GM20431 (cell line): ENCODE measurements around the gene CD46.

Source experiments
- in situ Hi-C: fragments of 300-500 bp; cut with MseI, MboI; formaldehyde crosslinking; loops from one replicate; pipeline ENCODE4 v1.15.0; 2020; ENCODE audit warnings: low sequenced_read_pairs; ENCODE audit not compliant: unreplicated experiment

Gene CD46

DNA sequence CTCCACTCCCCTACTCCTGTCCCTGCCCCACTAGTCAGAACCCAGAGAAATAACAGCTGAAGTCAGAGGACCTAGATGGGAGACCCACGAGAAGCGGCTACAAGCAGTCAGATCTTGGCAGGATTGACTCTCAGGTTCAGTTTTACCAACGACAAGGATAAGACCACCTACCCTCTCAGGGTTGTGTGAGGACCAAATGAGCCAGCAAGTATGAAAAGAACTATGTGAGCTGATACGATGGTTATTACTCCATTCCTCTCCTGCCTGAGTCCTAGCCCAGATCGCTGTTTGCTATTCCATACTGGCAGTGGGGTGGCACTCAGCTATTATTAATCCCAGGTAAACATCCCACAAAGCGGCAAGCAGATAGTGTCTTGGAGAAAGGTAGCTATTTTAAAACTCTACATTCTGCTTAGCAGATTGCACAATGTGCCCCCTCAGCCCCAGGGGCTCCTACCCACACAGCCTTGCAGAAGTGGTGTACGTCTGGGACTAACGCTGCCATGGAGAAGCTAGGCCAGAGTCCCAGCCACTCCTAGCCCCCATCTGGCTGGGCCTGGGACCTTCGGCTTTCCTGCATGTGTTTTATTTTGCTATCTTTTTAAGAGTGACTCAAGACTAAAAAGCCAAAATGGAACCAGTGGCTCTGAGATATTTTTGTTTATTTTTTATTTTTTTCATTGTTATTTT, 58.9 kb downstream of the CD46 start:
- in situ Hi-C loops, result loop anchor here (25.0 kb wide), 1 partner anchor 152 kb away; no protein-coding TSS in a partner anchor

DNA sequence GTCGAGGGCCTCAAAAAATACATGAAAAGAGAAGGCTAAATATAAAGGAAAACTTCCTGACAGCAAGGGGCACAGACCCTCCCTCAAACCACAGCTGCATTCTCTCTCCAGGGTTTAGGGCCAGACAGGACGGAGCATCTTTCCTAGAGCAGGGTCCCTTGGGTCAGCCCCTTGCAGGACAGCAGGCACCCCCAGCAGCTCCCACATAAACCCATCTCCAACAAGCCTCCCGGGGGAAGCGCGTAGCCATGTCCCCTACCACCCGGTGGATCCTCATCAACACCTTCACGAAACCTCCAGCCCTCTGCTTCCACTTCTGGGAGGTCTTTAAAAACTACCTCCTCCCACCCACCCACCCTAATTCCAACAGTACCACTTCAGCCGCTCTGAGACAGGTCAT, 59.5 kb downstream of the CD46 start:
- in situ Hi-C loops, result loop anchor here (25.0 kb wide), 1 partner anchor 151 kb away; no protein-coding TSS in a partner anchor

DNA sequence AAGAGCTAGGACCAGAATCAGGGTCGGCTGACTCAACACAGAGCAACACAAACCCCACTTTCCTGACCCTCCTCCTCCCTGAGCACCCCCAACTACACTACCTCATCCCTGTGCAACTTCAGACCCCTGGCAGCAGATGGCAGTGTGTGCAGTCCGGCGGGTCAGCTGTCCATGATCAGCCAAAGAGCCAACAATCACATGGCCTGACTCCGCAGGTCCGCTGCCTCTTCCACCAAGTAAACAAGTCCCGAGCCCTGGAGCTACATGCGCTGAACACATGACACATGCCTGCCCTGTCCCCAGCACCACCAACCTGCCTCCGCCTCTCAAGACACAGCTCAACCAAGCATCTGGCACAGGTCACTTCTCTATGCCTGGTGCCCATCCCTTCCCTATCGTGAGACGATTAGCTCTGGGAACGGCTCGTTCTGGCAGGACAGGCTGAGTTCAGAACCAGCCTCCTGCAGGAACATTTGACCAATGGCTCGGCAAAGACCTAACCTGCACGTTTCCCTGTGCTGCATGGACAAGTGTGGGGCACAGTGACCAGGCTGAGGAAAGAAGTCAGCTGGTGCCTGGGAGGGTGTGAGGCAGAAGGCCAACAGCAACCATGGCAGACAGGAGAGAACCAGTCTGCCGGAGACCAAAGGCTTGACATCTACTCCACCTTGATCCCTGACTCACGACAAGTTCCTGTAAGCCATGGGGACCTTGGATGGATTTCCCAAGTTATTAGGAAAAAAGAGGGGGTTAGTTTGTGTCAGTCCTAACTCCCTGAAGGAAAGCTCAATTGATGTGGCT, 60.3 kb downstream of the CD46 start:
- in situ Hi-C loops, result loop anchor here (25.0 kb wide), 1 partner anchor 150 kb away; no protein-coding TSS in a partner anchor

DNA sequence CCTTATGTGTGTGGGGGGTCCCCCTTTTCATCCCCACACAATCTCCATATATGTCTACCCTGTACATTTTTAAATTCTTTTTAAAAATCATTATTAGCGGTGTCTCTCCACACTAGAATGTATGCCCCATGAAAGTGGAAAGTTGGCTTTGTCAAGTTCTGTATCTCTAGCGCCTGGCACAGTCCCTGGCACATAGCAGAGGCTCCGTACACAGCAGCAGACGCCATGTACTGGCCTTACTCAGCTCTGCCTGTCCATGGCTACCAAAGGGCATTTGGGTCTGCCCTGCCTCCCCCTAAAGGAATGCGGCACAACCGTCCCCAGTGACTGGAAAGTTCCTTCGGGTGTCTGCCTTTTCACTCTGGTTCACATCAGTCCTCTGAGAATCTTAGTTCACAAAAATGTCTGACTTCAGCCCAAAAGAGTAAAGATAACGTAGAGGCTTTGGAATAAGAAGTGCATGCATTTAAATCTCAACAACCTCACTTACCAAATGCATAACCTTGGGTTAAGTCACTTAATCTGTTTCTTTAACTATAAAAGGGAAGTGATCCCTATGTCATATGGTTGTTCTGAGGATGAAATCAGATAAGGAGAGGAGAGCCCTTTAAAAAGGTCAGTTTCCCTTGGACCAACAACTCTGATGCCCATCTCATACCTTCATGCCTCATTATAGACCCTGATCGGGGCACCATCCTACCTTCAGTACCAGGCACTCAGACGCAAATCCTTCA, 61.1 kb downstream of the CD46 start:
- in situ Hi-C loops, result loop anchor here (25.0 kb wide), 1 partner anchor 149 kb away; no protein-coding TSS in a partner anchor

DNA sequence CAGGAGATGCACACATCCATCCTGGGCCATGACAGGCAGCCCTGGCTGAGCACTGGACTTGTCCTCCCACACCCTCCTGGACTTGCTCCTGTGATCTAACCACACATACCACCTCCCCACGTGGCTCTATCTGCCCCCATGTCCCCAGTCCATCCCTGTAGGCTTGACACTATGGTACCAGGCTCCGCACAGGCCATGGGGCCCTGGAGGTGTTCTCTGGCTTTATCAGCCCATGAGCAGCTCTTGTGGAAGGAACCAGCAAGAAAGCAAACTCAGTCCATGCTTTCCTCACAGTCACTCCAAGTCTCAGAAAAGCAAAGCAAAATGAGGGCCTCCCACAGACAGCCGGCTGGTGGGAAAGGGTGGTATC, 61.6 kb downstream of the CD46 start:
- in situ Hi-C loops, result loop anchor here (25.0 kb wide), 1 partner anchor 149 kb away; no protein-coding TSS in a partner anchor

DNA sequence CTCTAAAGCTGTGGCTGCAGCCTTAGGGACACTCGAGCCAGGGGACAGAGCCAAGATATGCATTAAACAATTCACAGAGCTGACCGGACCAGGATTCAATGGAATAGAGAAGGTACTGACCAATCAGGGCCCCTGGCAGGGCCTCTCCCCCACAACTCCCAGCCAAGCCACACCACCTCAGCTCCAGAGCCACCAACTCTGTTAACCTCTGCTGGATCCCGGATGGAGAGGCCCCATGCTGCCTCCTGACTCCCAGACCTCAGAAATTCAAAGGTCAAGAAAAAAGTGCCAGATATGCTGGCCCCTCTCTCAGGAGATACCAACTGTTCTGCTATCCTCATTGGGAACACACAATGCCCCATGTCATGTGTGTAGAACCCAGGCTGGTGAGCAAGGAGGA, 62.1 kb downstream of the CD46 start:
- in situ Hi-C loops, result loop anchor here (25.0 kb wide), 1 partner anchor 148 kb away; no protein-coding TSS in a partner anchor

DNA sequence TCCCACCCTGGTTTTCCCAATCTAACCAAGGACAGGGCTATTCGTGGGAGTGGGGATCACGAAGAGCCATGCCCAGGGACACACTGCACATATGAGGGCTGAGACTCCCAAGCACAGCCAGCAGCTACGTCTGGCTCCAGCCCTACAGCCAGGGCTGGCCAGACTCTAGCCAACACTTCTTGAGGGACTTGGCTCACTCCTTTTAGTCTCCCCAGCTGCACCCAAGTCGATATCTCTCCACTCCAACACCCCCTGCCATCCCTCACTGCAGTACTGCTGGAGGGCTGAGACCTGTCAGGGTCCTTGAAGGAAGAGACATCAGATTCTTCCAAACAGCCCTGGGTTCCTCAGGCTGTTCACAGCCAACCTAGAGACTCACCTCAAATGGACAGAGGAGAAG, 62.6 kb downstream of the CD46 start:
- in situ Hi-C loops, result loop anchor here (25.0 kb wide), 1 partner anchor 148 kb away; no protein-coding TSS in a partner anchor

DNA sequence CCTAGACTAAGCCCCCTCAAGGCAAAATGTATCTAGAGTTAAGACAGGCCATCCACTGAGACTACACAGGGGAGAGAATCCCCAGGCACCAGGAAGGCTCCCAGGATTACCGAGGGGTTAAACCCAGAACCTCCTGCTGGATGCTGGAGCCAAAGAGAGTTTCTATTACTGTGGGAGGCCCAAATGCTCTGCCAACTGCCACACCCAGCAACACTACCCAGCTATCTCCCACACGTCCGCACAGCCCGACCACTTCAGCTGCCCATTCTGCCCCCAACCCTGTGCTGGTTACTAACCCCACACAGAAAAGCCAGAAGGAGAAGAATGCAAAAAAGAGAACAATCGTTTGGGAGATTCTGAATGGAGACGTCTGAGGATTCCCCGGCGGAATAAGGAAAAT, 63.6 kb downstream of the CD46 start:
- in situ Hi-C loops, result loop anchor here (25.0 kb wide), 1 partner anchor 147 kb away; no protein-coding TSS in a partner anchor

DNA sequence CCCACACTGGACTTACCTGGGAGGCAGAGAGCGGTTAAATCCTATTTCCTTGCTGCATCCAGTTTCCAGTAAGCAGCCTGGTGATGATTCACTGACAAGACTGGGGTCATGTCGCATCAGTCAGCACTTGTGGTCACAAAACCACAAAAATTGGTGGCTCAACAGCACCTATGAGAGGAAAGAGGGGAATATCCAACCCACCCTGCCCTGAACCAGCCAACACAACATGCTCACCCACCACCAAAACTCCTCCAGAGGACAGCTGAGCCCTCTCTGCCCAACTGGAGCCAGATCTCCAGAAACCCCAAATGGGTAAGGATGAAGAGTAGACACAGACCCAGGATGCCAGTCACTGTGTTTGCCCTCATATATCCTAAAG, 64.0 kb downstream of the CD46 start:
- in situ Hi-C loops, result loop anchor here (25.0 kb wide), 1 partner anchor 146 kb away; no protein-coding TSS in a partner anchor

DNA sequence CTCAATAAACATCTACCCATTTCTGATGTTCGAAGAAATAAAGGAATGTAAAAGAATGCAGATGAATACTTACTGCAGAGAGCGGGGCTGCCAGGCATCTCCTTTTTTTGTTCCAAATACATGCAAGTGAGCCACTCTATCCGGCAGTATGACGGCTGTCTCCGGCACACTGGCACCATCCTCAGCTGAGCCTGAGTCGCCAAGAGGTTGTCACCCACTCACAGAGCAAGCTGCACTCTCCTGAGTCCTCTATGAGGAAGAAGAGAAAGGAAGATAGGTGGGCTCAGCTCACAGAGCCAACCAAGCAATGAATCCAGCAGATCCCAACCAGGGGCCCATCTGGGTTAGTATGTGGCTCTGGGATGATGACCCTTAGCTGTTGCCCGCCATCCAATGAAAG, 65.3 kb downstream of the CD46 start:
- in situ Hi-C loops, result loop anchor here (25.0 kb wide), 1 partner anchor 145 kb away; no protein-coding TSS in a partner anchor

DNA sequence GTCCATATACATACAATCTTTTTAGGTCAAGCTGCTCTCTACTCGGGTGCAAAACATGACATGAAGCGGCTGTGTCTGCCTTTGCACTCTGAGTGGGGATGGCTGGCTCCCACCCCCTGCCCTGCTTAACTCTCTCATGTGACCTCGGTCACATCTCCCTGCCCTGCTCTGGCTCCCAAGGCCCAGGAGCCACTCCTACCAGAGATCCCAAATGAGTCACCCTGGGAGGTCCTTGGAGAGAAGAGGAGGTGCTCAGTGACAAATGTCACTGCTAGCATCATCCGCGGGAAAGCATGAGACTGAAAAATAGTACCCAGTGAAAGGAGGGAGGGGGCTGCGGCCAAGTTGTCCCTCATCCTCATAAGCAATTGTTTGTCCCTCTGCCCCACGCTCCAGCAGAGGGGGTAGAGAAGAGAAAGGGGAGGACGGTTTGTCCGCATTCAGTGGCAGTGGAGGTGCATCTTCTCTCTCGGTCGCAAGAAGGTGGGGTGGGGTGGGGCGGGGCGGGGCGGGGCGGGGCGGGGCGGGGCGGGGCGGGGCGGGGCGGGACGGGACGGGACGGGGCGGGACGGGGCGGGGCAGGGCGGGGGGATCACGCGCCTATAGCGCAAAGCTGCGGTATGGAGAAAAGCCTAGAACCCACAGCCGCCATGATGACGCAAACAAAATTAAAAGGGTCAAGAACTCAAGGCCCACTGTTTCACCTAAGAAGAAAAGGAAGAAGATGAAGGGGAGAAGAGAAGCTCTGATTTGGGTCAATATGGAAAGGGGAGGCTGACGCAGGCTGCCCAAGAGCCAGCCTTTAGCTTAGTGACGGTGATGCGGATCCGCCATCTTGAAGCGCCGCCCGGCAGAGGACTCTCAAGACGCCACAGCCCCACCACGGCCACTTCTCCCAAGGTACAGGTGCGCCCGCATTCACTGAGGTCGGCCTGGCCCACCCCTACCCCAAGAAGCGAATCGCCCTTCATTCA, 66.2 kb downstream of the CD46 start:
- in situ Hi-C loops, result loop anchor here (25.0 kb wide), 1 partner anchor 144 kb away; no protein-coding TSS in a partner anchor

DNA sequence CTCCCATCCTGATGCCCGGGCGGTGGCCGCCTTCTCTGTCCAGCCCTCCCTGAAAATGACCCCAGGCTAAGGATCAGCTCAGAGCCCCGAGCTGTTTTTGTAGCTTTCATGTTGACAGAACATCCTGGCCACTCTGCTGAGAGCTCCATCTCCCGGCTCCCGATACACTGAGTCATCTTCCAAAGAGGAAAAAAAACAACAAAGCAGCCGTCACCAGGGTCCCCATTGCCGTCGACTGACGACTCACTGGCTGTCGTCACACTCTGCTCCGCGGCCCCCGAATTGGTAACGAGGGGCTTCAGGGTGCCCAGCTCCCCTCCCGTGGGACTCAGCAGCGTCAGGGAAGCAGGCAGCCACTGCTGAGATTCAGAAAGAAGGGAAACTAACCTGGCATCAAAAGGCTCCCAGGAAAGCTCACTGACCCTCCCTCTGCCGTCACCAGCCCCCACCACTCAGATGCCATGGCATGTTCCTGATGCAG, 67.2 kb downstream of the CD46 start:
- in situ Hi-C loops, result loop anchor here (25.0 kb wide), 1 partner anchor 143 kb away; no protein-coding TSS in a partner anchor

DNA sequence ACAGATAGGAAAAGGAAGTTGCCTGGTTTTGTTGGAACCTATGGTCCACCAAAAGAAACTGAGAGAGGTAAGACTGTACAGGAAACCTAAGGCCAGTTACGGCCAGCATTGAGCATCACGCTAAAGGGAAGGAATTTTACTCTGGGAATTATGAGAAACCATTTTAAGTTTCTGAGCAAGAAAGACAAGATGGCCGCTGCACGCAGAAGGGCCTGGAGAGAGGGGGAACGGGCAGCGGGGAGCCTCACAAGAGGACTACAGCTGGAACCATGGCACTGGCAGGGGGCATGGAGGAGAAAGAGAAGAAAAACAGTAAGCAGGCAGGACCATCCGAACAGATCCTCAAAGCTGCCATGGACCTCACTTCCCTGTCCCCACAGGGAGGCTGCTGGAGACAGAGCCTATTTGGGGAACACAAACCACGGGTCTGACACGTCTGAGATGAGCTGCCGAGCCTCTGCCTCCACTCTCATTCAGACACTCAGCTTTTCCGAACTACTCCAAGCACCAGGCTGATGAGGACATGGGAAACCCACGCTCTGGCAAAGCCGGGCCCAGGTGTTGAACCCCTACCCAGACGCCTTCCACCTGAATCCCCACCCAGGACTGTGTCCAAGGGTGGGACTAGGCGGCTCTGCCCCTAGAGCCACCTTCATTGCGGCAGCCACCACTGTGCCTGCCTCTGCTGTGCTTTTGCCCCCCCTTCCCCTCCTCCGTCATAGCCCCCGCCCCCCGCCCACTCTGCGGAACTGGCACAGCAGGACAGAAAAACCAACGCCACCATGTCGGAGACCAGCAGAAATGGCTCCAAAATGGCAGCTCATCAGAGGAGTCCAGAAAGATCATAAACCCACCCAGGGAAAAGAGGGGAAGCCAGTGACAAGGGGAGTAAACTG, 69.0 kb downstream of the CD46 start:
- in situ Hi-C loops, result loop anchor here (25.0 kb wide), 1 partner anchor 141 kb away; no protein-coding TSS in a partner anchor

DNA sequence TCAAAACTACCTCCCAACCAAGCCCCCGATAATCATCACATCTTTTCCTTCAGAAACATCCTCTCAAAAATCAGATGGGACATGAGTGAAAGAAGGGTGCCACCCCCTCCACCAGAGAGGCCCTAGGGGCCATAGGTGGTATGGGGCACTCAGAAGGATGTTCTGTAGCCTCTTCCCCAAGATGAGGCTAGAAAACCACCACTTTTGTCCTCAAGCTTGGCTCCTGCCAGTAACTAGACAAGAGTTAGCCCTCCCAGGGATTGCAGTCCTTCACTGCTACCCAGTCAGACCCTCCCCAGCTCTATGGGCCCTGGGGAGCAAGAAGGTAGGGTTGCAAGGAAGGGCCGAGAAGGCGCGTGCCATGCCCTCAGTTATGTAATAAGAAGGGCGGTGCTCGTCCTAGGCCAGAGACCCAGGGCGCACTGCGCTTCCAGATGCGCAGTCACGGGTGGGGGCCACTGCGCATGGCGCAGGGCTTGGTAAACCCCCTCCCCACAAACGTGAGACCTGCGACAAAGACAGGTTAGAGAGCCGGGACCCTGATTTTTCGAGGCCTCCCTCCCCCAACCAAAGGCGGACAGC, 69.7 kb downstream of the CD46 start:
- in situ Hi-C loops, result loop anchor here (25.0 kb wide), 1 partner anchor 141 kb away; no protein-coding TSS in a partner anchor

DNA sequence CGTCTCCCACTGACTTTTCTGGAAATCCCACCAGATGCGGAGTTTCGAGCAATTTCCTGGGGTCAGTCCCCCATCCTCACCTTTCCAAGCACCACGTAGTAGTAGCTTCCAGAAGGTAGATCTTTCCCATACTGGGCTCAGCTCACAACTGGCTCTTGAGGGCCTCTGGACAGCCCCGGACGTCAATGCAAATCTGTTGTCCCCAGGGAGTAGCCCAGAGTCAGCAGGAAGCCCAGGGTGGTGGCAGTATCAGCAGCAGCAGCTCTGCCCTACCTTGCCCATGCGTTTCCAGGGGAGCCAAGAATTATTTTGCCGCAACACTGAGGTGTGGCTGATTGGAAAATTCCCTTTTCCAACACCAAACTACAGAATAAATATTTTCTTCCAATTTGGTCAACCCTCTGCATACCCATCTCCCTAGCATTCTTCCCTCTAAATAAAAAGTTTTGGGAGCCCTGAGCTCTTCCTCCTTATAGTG, 70.3 kb downstream of the CD46 start:
- in situ Hi-C loops, result loop anchor here (25.0 kb wide), 1 partner anchor 140 kb away; no protein-coding TSS in a partner anchor

DNA sequence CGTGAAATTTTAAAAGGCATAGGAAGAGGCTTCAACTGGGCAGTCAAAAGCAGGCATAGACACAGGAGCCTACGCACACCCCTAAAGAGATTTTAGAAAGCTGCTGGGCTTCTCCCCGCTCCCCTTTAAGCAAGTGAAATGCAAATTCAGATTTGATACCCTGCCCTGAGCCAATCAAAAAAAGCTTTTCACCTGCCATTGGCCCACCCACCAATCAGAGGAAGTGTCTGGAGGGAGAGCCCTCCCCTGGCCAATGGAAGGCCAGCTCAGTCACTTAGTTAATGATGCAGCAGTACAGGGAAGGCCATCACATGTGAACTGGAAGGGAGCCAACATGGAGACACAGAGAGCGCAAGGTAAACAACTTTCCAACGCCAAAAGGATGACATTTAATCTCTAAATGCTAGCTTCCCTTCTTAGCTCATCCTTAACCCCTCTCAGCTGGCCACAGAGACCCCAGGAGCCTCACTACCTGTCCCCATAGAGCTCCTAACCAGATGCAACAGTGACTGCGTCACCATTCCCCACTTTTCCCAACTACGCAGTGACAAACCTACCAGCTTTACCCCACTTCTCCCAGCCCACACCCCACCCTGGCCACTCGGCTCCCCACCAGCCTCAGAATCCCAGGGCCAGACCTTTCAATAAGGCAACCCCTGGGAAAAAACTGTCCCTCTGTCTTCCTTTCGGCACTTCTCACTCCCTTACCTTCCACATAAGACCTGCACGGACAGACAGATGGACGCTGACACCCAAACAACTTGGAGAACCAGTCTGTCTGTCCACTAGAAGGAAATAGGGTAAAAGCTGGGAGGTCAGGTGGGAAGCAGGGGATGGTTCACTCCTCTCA, 71.0 kb downstream of the CD46 start:
- in situ Hi-C loops, result loop anchor here (25.0 kb wide), 1 partner anchor 139 kb away; no protein-coding TSS in a partner anchor
